HepG2 (cell line): ENCODE results near the gene ABCB8. TPM values are rescaled to one million over a fixed set of nuclear protein-coding genes. Genes with fewer than 3 reads are reported as not detected.
A peak's percentile ranks its signal among the peaks of the same experiment; 100 is the strongest.

Experiments used
- JARID2 ChIP-seq: sonication (generic); formaldehyde crosslinking; IDR thresholded peaks from 2 replicates; pipeline ENCODE4 v1.8.1; 2023; ENCODE audit warnings: missing genetic modification reagents, inconsistent platforms; ENCODE audit not compliant: insufficient replicate concordance
- JUN ChIP-seq: sonication (generic); formaldehyde crosslinking; IDR thresholded peaks from 2 replicates; pipeline ENCODE4 v1.4.0; 2020; ENCODE audit warnings: mild to moderate bottlenecking, missing genetic modification reagents
- MZF1 ChIP-seq: sonication (generic); formaldehyde crosslinking; IDR thresholded peaks from 2 replicates; pipeline ENCODE4 v1.8.1; 2023; ENCODE audit warnings: mild to moderate bottlenecking, missing genetic modification reagents, borderline replicate concordance
- NFE2L2 ChIP-seq: fragments of 150-350 bp; IDR thresholded peaks from 2 replicates; pipeline ENCODE4 v1.6.1; 2014; ENCODE audit warnings: low read length
- POLR2AphosphoS5 ChIP-seq: IDR thresholded peaks from 2 replicates; pipeline ENCODE4 v1.6.1; 2012; ENCODE audit warnings: low read depth, low read length
- SCMH1 ChIP-seq: sonication (generic); formaldehyde crosslinking; IDR thresholded peaks from 2 replicates; pipeline ENCODE4 v1.9.0; 2021; ENCODE audit warnings: missing genetic modification reagents, mild to moderate bottlenecking, borderline replicate concordance
- SOX6 ChIP-seq, 2 experiments: fragments of 450-650 bp in 1 of 2; sonication (generic) in 1 of 2; formaldehyde crosslinking in 1 of 2; IDR thresholded peaks; 2 replicates each; pipeline versions ENCODE4 v1.4.0 to v1.6.1; 2017 to 2020; ENCODE audit warnings: antibody characterized with exemption in 1 of 2, mild to moderate bottlenecking in 1 of 2, missing genetic modification reagents in 1 of 2
- U2AF1 ChIP-seq: fragments of 200-400 bp; formaldehyde crosslinking; optimal IDR thresholded peaks from 2 replicates; pipeline ENCODE3; 2017; ENCODE audit warnings: mild to moderate bottlenecking, low read depth, low read length
- ZNF10 ChIP-seq: sonication (generic); formaldehyde crosslinking; IDR thresholded peaks from 2 replicates; pipeline ENCODE4 v1.4.0; 2020; ENCODE audit warnings: mild to moderate bottlenecking, low read depth, missing genetic modification reagents, borderline replicate concordance
- ZNF569 ChIP-seq: sonication (generic); formaldehyde crosslinking; IDR thresholded peaks from 2 replicates; pipeline ENCODE4 v1.5.0; 2020; ENCODE audit warnings: mild to moderate bottlenecking, missing genetic modification reagents, moderate library complexity, borderline replicate concordance
- ZNF598 ChIP-seq: sonication (generic); formaldehyde crosslinking; IDR thresholded peaks from 2 replicates; pipeline ENCODE4 v1.5.1; 2020; ENCODE audit warnings: mild to moderate bottlenecking, missing genetic modification reagents, borderline replicate concordance
- ZNF607 ChIP-seq: sonication (generic); formaldehyde crosslinking; IDR thresholded peaks from 2 replicates; pipeline ENCODE4 v1.5.1; 2020; ENCODE audit warnings: missing genetic modification reagents, mild to moderate bottlenecking, borderline replicate concordance
- ZNF749 ChIP-seq: sonication (generic); formaldehyde crosslinking; IDR thresholded peaks from 2 replicates; pipeline ENCODE4 v1.8.0; 2022; ENCODE audit warnings: mild to moderate bottlenecking, missing genetic modification reagents, moderate library complexity, borderline replicate concordance
- ZNF761 ChIP-seq: sonication (generic); formaldehyde crosslinking; conservative IDR thresholded peaks from 2 replicates; pipeline ENCODE4 v1.4.0; 2020; ENCODE audit warnings: mild to moderate bottlenecking, missing genetic modification reagents
- ZSCAN25 ChIP-seq: sonication (generic); formaldehyde crosslinking; IDR thresholded peaks from 2 replicates; pipeline ENCODE4 v1.8.0; 2022; ENCODE audit warnings: mild to moderate bottlenecking, missing genetic modification reagents
- ZSCAN30 ChIP-seq: sonication (generic); formaldehyde crosslinking; IDR thresholded peaks from 2 replicates; pipeline ENCODE4 v1.5.0; 2020; ENCODE audit warnings: mild to moderate bottlenecking, missing genetic modification reagents
- ZSCAN9 ChIP-seq: IDR thresholded peaks from 2 replicates; pipeline ENCODE4 v1.6.1; 2016; ENCODE audit warnings: borderline replicate concordance
- polyA plus RNA-seq, 8 experiments: library from polyadenylated mRNA; depleted of rRNA in 3 of 8; stranded (reverse) in 7 of 8; unstranded in 1 of 8; fragments of >200 nt; fragmentation: Illumina TruSeq in 4 of 8; extraction: Trizol in 4 of 8; gene quantifications; 2 replicates each; pipeline versions ENCODE4 v1.2.1 to v1.2.3, GENCODE V29; 2011 to 2016; ENCODE audit warnings: low read depth in 4 of 8, missing spikeins in 1 of 8, mixed read lengths in 1 of 8; ENCODE audit not compliant: insufficient read depth in 1 of 8
- total RNA-seq, 5 experiments: library from RNA; depleted of rRNA; stranded (reverse); fragments of >200 nt; fragmentation: Illumina TruSeq; extraction: Trizol; gene quantifications; 2 replicates each; pipeline ENCODE4 v1.2.3, GENCODE V29; 2016; ENCODE audit warnings: low read depth in 1 of 5
- TF ChIP-seq, protein P1 (sequence below): sonication (generic); formaldehyde crosslinking; IDR thresholded peaks from 2 replicates; pipeline ENCODE4 v1.4.0; 2020; ENCODE audit warnings: missing genetic modification reagents
- TF ChIP-seq, protein P2 (sequence below): sonication (generic); formaldehyde crosslinking; IDR thresholded peaks from 2 replicates; pipeline ENCODE4 v1.8.0; 2022; ENCODE audit warnings: low read depth, missing genetic modification reagents
- TF ChIP-seq, protein P3 (sequence below): sonication (generic); formaldehyde crosslinking; IDR thresholded peaks from 2 replicates; pipeline ENCODE4 v1.5.1; 2020; ENCODE audit warnings: missing genetic modification reagents, mild to moderate bottlenecking, borderline replicate concordance

Gene ABCB8
- total and polyA plus RNA-seq, 2 of the 13 experiments (the other 11 are each of a cell fraction or from before 2014, with no cell fraction given): 6.6 to 16.7 TPM

DNA sequence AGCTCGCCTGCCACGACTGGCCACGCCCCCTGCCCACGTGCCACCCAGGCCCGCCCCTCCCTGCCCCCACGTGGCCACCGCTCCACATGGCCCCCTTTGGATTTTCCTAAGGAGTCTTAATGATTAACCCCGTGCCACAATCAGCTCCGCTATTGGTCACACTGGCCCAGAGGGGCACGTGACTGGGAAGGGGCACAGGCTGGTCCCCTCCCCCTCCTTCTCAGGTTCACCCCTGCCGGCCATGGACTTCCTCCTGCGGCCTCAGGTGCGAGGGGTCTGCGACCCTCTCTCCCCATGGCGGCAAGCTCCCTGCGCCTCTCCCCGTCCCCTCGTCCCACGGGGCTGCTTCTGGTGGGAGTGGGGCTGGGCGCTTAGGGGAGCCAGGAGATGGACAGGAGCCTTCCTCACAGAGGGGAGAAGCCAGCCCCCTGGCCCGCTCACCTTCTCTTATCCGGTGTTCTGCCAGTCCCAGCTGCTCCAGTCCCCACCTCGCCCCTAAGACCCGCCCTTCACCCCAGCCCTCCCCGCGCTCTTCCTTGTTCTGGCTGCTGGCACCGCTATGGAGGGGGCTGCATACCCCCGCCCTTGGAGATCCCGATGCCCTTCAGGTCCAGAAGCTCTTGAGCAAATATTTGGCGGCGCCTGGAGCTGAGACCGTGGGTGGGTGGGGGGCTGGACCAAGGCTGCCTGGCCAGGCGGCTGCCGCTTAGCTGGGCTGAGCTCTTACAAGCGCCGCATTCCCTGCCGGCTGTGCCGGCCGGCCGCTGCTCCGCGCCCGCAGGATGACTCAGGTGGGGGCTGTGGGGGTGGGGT lies 34.4 kb downstream of the ABCB8 start (continued):
- TF ChIP-seq, protein P1, sequence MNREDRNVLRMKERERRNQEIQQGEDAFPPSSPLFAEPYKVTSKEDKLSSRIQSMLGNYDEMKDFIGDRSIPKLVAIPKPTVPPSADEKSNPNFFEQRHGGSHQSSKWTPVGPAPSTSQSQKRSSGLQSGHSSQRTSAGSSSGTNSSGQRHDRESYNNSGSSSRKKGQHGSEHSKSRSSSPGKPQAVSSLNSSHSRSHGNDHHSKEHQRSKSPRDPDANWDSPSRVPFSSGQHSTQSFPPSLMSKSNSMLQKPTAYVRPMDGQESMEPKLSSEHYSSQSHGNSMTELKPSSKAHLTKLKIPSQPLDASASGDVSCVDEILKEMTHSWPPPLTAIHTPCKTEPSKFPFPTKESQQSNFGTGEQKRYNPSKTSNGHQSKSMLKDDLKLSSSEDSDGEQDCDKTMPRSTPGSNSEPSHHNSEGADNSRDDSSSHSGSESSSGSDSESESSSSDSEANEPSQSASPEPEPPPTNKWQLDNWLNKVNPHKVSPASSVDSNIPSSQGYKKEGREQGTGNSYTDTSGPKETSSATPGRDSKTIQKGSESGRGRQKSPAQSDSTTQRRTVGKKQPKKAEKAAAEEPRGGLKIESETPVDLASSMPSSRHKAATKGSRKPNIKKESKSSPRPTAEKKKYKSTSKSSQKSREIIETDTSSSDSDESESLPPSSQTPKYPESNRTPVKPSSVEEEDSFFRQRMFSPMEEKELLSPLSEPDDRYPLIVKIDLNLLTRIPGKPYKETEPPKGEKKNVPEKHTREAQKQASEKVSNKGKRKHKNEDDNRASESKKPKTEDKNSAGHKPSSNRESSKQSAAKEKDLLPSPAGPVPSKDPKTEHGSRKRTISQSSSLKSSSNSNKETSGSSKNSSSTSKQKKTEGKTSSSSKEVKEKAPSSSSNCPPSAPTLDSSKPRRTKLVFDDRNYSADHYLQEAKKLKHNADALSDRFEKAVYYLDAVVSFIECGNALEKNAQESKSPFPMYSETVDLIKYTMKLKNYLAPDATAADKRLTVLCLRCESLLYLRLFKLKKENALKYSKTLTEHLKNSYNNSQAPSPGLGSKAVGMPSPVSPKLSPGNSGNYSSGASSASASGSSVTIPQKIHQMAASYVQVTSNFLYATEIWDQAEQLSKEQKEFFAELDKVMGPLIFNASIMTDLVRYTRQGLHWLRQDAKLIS (CRISPR knock-in tag): no peak
- TF ChIP-seq, protein P2, sequence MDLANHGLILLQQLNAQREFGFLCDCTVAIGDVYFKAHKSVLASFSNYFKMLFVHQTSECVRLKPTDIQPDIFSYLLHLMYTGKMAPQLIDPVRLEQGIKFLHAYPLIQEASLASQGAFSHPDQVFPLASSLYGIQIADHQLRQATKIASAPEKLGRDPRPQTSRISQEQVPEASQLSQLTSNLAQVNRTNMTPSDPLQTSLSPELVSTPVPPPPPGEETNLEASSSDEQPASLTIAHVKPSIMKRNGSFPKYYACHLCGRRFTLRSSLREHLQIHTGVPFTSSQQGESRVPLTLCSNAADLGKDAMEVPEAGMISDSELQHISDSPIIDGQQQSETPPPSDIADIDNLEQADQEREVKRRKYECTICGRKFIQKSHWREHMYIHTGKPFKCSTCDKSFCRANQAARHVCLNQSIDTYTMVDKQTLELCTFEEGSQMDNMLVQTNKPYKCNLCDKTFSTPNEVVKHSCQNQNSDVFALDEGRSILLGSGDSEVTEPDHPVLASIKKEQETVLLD: no peak
- TF ChIP-seq, protein P3, sequence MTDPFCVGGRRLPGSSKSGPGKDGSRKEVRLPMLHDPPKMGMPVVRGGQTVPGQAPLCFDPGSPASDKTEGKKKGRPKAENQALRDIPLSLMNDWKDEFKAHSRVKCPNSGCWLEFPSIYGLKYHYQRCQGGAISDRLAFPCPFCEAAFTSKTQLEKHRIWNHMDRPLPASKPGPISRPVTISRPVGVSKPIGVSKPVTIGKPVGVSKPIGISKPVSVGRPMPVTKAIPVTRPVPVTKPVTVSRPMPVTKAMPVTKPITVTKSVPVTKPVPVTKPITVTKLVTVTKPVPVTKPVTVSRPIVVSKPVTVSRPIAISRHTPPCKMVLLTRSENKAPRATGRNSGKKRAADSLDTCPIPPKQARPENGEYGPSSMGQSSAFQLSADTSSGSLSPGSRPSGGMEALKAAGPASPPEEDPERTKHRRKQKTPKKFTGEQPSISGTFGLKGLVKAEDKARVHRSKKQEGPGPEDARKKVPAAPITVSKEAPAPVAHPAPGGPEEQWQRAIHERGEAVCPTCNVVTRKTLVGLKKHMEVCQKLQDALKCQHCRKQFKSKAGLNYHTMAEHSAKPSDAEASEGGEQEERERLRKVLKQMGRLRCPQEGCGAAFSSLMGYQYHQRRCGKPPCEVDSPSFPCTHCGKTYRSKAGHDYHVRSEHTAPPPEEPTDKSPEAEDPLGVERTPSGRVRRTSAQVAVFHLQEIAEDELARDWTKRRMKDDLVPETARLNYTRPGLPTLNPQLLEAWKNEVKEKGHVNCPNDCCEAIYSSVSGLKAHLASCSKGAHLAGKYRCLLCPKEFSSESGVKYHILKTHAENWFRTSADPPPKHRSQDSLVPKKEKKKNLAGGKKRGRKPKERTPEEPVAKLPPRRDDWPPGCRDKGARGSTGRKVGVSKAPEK (CRISPR knock-in tag): no peak; the same call in 1 of the 2 replicates
- TF ChIP-seq ZSCAN30: no peak
- TF ChIP-seq ZNF749 (CRISPR knock-in tag): no peak
- no peak for TF ChIP-seq MZF1 (CRISPR knock-in tag)
- no peak for TF ChIP-seq JARID2 (CRISPR knock-in tag)
- no peak for TF ChIP-seq U2AF1
- no peak for TF ChIP-seq NFE2L2
- TF ChIP-seq JUN (CRISPR knock-in tag): no peak
- TF ChIP-seq ZSCAN25 (CRISPR knock-in tag): peak; percentile 97
- no peak for TF ChIP-seq SCMH1 (CRISPR knock-in tag)
- no peak for TF ChIP-seq SOX6 (IDR thresholded peaks at IDR 0.05)
- TF ChIP-seq SOX6 (CRISPR knock-in tag; IDR thresholded peaks at IDR 0.05): peak; percentile 59
- no peak for TF ChIP-seq ZNF598 (CRISPR knock-in tag)
- peak; percentile 73; the same call in 1 of the 2 replicates for TF ChIP-seq POLR2AphosphoS5
- no peak; the same call in 1 of the 2 replicates for TF ChIP-seq ZNF761 (CRISPR knock-in tag)
- no peak; the same call in 1 of the 2 replicates for TF ChIP-seq ZSCAN9 (CRISPR knock-in tag)
- 0 out of 2 replicates have a peak, but pooled peaks have one; percentile 76 for TF ChIP-seq ZNF607 (CRISPR knock-in tag)
- no peak for TF ChIP-seq ZNF10 (CRISPR knock-in tag)
- TF ChIP-seq ZNF569 (CRISPR knock-in tag): no peak
